ENCODE measurements around the gene CRACDL.
"Not testable (repeated sequence)": the region's sequence is repeated elsewhere in the genome, so short reads cannot be mapped to it uniquely, and the experiment has no call there.

Gene CRACDL

DNA sequence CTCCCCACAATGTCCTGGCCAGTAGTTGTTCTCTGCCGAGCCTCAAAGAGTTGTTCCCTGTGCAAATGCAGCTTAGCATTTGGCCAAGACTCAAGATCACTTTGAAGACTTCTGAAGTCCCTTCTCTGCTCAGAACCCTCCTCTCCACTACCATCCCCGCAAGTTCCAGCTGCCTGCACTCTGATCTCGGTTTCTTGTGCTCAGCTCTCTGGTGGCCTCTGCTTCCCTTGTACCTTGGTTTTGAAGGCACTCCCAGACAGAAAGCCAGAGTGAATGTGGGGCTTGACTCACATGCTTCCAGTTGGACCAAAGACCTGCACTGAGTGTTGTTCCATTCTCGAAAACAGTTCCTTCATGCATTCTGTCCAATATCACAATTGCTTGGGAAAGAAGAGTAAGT is 28.6 kb downstream of the CRACDL start:
- DNase-seq = no peak

DNA sequence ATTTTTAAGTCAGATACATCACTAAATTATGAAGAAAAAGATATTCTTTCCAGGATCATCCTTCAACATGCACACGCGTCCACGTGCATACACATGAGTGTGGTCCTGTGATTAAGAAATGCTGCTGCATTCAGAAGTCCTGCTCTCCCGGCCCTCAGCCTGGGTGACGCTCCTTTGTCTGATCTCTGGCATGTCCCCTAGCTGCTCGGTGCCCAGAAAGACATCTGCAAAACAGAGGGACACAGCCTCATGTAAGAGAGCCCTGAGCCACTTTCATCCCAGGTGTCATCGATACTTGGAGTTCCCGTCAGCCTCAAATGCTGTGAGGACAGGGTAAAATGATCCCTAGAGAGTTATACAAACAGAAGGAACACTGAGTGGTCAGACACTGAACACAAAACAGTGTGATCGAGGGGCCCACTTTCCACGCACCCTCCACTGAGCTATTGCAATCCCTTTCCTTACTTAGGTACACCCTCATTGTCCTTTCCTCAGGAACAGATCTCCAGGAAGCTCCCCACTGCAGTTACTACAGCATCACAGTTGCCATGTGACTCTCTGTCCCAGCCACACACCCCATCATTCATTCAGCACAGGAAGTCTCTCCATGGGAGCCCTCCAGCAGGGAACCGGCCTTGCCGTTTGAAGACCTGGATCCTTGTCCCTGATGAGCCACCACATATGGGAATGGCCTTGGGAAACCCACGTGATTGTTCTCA is 32.1 kb downstream of the CRACDL start:
- no peak for DNase-seq

DNA sequence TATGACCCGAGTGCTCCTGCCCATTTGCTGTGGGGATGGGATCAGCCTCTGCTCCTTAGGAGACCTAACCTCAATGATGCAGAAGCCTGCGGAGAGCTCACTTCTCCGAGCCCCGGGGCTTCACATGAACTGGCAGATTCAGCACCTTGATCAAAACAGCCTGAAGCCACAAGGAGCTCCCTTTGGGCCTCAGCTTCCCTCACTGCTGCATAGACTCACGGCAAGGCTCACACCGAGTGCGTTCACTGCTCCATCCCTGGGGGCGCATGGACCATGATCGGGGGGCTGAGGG is 33.0 kb downstream of the CRACDL start:
- no peak for DNase-seq

DNA sequence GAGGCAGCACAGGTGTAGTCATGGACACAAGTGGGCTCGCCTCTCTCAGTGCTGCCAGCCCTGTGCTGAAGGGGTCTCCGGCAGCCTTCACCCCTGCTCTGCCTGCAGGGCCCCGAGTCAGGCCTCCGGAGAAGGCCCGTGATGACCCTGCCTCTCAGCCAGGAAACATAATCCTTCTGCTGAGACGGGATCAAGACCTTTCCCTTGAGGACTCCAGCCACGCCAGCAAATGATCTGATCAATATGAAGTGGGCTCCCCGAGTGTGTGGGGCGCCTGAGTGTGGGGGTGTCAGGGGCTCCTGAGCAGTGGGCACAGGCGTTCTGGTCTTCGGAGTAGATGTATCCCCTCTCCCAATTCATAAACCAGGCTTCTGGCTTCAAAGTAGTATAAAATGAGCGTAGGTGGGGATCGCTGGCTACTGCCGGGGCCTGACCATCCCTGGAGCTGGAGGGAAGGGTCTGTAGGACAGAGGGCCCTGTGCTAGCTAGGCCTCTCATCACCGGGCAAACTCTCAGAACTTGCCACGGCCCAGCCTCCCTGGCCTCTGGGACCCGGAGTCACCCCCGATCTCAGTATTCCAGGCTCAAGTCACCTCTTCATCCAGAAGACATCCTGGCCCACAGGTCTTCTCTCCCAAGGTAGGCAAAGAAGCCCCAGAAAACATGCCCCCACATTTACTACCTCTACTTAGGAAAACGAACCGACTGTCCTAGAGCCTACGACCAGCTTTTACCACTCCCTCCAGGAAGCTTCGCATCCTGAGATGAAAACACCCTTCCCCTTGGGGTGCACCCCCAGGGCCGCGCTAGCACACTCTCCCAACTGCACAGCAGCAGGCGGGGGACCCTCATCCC is 33.6 kb downstream of the CRACDL start:
- DNase-seq = no peak

DNA sequence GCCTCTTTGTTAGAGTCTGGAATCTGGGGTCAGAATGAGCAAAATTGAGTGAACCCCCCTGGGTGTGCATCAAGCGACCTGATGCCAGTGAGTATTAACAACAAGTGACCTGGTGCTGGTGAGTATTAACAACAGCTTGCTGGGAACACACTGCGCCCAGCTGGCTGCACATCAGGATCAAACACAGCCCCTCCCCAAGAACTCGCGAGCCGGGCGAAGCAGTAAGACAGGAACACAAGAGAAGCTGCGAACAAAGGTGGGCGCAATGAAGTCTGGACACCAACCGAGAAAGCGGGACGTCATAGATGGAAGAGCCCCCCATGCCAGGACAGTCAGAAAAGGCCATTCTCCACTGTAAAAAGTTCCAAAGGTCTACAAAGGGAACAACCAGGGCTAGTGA is 34.3 kb downstream of the CRACDL start:
- no peak for DNase-seq

DNA sequence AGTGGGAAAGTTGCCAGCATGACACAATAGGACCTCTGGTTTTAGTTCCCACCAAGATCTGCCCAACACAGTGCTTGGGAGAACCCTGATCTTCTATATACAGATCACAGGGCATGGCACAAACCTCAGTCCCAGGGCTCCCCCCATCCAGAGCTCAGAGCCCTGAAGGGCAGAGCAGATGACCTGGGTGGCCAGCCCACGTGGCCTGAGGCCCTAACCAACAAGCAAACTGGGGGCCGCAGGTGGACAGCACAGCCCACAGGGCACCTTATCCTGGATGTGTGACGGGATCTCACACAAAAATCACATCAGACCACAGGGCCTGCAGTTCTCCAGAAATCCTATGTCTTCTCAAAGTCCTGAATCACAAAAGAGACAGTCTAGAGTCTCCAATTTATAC is 34.7 kb downstream of the CRACDL start:
- DNase-seq = no peak

DNA sequence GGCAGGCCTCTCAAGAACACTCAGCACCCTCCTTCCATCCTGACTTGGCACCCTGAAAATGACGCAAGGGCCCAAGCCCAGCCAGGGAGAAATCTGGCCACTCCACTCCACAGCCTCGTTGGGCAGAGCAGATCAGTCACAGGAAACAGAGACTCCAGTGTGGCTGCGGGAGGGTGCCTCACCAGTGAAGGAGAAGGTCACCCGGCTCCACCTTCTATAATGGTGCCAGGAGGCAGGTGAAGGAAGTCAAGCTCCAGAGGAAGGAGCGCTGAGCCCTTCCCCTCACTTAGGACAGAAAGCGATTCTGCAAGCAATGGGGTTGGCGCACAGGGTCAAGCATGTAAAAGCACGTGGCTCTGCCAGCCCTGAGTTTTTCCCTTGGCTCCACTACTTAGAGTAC is 35.3 kb downstream of the CRACDL start:
- no peak for DNase-seq

DNA sequence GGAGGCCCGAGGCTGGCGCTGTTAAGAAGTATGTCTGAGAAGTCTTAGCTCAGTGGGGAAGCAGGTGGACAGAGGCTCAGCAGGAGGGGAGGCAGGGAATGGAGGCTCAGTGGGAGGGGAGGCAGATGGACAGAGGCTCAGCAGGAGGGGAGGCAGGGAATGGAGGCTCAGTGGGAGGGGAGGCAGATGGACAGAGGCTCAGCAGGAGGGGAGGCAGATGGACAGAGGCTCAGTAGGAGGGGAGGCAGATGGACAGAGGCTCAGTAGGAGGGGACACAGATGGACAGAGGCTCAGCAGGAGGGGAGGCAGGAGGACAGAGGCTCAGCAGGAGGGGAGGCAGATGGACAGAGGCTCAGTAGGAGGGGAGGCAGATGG is 36.3 kb downstream of the CRACDL start:
- DNase-seq = not testable (repeated sequence)

DNA sequence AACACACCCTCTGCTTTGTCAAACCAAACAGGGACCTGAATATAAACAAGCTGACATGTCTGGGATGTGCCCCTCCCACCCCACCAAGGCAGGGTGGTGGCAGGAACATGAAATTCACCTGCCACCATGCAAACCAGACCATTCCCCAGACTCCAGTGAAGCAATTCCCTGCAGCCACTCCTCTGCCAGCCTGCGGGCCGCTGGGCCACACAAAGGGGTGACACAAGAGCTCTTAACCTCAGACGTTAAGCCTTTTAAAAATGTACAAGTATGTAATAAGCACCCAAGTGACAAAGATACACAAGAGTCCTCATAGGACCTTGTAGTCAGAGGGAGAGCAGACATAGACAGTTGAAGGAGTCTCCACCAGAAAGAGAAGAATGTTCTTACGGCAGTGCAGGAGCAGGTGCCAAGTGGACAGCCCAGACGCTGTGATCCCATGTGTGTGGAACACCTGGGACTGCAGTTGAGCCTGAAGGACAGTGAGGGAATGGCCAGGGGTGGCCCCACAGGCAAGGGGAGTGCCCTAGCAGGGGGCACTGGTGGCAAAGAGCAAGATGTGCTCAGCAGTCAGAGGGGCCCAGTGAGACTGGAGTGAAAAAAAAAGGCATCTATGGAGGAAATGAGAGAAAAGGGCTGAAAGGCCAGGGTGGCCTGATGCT is 36.9 kb downstream of the CRACDL start:
- DNase-seq = no peak

DNA sequence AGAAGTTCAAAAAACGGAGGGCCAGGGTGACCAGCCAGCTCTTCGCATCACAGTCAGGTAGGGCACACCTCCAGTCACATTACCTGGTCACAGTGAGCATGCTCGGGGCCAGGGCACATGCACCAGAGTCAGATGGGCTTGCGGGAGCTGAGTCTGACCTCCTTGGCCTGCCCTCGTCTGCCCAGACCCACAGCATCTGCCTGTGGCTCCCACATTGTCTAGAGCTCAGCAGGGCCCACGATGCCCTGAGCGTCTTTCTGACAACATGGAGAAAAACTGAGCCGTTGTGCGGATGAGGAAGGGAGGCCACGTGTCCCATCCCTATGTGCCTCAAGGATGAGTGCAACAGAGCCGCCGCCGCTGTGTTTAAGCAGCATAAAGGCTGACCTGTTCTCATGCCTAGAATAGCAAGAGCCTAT is 37.6 kb downstream of the CRACDL start:
- DNase-seq = no peak

DNA sequence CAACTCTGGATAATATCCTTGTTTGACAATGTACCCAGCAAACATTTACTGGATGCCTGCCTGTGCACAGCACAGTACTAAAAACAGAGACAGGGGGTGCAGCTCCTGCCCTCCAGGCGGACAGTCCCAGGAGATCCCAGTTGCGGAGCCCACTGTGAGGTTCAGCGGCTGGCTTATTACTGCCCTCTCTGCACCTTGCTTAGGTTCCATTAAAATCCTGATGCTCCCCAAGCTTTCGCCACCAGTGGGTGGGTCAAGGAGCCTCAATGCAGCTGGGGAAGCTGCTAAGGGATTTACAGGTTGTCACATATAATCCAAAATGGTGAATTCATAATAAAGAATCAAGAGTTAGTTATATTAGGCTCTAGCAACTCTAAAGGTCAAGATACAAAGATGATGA is 38.3 kb downstream of the CRACDL start:
- no peak for DNase-seq

DNA sequence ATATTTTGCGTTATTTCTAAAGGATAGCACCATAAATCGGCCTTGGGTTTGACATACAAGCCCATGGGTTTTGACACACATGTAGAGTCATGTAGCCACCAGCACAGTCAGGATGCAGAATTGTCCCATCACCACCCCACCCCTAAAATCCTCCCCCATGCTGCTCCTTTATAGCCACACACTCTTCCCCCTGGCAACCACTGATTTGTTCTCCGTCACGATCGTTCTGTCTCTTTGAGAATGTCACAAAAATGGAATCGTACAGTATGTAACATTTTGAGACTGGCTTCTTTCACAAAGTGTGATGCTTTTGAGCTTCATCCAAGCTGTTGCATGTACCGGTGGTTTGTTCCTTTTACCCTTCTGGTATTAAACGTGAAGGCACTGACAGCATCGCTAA is 39.1 kb downstream of the CRACDL start:
- DNase-seq = no peak

DNA sequence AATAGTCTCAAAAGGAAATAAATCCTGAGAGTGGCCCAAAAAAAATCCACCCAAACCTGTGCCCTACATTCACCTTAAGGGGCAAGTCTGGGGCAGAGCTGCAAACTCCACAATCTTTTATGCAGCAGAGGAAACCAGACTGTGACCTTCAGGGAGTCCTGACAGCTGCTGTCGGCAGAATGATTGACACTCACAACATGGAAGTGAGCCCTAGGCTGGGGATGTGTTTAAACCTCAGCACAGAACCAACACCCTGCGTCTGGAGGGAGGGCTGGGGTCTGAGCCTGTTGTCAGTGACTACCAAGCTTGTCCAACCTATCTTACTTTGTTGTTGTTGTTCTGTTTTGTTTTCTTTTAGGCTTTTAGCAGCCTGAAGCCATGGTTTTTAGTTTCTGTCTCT is 39.6 kb downstream of the CRACDL start:
- DNase-seq = no peak

DNA sequence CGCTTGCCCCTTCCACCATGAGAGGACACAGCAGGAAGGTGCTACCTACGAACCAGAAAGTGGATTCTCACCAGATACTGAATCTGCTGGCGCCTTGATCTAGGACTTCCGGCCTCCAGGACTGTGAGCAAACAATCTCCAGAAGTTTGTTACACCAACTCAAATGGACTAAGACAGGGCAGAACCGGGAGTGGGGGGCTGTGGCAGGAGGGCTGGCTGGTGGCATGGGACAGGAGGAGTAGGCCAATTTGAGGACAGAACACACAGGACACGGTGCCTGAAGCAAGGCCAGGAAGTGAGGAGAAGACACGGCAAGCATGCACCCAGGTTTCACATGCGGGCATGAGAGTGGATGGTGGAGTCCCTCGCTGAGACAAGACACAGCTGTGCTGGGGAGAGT is 40.1 kb downstream of the CRACDL start:
- no peak for DNase-seq

DNA sequence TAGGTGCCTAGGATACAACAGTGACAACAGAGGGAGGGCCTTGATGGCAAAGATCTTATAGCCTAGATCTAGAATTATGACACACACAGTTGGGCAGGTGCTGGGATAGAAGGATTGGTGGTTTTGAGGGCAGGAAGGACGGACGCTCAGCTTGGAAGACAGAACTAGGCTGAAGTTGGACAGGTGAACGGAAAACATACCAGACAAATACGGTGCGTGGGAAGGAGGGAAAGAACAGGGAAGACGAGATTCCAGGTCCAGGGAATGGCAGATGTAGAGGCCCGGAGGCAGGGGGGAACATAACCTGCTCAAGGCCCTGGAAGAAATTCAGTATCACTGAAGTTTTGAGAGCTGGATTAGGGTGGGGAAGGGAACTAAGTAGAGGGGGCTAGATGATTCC is 40.8 kb downstream of the CRACDL start:
- DNase-seq = no peak

DNA sequence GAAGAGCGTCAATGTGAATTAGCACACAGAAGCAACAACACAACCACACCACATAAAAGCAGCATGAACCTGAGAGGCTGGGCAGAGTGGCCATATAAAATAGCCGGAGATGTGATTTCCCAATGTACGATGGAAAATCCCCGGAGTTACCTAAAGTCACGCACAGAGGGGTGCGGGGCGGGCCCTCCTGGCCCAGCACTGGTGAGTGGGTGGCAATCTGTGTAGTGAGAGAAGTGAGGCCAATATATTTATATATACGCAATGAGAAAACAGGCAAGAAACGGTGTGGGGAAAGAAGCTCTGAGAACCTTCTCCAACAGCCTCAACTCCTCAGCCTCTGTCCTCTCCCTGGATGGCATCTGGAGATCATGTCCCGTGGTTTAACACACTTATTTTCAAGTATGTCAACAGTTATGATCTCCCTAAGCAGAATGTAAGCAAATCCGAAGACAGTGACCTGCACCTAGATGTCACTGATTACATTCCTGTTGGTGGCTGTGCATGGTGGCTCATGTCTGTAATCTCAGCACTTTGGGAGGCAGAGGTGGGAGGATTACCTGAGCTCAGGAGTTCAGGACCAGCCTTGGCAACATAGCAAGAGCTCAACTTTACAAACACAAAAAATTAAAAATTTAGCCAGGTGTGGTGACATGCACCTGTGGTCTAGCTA is 41.6 kb downstream of the CRACDL start:
- DNase-seq = no peak

DNA sequence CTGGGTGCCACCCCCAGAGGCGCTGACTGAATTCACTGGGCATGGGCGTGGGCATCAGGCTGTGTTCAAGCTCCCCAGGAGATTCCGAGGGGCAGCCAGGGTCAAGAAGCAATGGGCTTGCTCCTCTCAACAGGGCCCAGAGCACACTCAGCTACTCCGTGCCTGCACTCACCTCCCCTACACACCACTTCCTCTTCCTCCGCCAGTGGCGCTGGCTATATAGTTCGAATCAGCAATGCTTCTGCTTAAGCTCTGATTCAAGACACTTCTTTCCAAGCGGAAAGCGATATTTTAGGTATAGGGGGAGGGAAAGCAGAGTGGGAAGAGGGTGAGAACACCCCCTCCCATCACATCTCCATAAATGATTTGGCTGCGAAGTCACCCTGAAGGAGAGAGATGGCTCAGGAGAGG is 42.1 kb downstream of the CRACDL start:
- DNase-seq = no peak

DNA sequence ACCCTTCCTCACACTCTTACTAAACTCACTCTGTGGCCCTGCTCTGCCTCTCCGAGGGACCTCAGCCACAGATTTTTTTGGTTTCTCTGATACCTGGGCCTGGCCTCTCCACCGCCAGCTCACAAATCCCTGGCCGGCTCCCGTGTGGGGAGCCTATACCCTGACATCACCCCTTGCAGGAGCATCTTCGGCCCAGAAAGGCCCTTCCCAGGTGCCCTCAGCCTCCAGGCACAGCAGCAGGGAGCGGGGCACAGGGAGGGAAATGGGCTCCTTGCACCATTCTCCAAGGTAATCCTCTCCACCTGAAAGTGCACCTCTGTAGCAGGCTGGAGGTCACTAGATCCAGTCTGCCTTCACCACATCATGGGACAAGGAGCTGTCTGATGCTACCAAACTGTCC is 43.2 kb downstream of the CRACDL start:
- no peak for DNase-seq

DNA sequence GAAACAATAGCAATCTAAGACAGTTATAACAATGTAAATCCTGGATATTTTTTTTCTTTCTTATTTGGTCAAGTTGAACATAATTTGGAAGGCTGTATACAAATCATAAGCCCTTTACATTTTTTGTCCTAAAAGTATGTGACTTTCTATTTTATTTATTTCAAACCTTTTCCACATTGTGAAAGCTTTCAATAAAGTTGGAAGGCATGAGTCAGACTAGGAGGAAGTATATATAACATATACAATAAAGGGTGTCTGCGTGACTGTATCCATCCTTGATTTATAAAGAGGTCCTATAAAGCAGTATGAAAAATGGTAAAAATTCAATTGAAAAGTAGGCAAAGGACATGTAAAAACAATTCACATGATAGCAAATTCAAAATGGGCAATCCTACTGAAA is 44.4 kb downstream of the CRACDL start:
- no peak for DNase-seq

DNA sequence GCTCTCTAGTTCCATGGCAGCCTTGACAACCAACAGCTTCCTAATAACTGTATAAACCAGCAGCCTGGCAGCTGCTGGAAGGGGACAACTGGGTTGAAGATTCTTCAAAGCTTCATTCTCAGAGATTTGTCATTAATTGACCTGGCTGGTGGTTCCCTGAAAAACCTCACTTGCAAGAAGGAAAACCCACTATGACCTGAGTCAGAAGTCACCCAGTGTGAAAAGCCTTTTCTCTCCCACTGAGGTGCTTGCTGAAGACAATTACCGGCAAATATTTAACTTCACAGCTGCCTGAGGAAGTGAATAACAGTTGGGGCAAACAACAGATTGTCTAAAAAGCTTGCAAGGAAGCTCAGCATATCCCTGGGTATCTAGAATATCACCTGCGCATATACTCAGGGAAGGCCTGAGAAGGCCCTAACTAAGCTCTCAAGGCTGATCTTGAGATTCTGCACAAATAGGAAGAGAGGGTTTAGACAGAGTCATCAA is 49.9 kb downstream of the CRACDL start:
- DNase-seq = no peak

DNA sequence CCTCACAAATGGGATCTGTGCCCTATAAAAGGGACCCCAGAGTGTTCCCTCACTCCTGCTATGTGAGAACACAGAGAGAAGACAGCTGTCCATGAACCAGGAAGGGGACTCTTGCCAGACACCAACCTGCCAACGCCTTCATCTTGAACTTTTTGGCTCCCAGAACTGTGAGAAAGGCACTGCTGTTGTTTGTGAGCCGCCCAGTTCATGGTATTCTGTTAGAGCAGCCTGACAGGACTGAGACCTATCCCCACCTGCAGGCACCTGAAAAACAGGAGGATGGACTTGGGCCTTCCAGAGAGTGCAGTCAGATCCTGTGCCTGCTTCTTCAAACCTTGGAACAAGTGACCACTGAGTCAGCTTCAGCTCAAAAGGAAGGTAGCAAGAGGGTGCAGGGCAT is 51.4 kb downstream of the CRACDL start:
- no peak for DNase-seq

DNA sequence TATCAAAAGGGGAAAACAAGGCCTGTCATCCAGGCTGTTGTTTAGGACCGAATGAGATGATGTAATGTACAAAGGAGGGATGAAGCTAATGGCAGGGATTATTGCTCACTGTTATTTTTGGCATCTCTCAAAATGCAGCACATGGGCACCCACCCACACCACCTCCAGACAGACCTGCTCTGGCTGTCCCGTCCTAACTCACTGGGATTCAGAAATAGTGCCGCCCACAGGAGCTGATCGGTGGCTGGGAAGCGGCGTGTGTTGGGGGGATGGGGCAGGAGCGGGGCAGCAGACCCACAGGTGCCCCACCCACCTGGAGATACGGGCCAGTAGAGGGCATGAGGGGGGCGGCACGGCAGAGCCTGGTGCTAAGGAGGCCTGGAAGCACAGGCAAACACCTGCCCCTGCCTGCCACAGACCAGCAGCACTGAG is 52.2 kb downstream of the CRACDL start:
- no peak for DNase-seq

DNA sequence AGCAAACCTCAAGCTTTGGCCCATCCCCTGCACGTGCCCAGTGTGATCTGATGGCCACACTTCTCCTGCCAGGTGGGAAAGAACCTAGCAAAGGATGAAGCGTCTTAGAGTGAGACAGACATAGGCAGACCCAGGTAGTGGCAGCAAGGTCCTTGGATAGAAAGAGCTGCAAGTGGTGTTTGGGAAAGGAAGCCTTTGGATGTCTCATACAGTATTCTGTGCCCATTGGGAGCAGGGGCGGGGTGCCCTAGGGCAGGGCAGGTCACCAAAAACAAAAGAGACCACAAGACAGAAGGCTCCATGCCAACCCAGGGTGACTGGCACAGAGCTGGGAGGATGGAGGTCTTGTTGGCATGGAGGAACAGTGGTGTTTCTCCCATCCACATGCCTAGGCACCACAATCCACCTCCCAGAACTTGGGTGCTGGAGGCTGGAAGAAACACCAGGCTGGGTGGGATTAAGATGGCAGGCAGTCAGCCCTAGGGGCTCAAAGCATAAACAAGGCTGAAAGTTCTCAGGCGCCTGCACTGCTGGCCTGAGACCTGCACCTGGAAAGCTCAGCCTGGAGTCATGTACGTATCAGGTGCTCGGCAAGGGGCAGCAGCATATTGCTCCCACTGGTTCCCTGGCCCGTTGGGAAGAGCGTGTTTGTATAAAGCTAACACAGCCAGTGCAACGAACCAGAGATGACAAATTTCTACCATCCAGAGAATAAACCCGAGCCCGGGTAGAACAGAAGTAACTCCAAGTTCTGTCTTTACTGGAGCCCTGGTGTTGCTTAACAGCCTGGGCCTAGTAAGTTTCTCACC is 52.9 kb downstream of the CRACDL start:
- no peak for DNase-seq

All from COR-L47 (cell line).